Brain microvascular endothelial cell (primary cell): ENCODE data around the gene TBC1D20.
"Not testable (repeated sequence)": the region's sequence is repeated elsewhere in the genome, so short reads cannot be mapped to it uniquely, and the experiment has no call there.

Experiments used
- DNase-seq: peaks from one replicate; pipeline ENCODE4 v3.0.0-alpha.2; 2020
- H3K27ac ChIP-seq: fragments of 250-450 bp; sonication (Bioruptor Pico); 2 replicates; pipeline ENCODE4 v1.5.1; 2020; ENCODE audit warnings: mild to moderate bottlenecking, moderate library complexity
- H3K27me3 ChIP-seq: fragments of 250-450 bp; sonication (Bioruptor Pico); replicated peaks from 2 replicates; pipeline ENCODE4 v1.5.1; 2020; ENCODE audit warnings: mild to moderate bottlenecking
- H3K36me3 ChIP-seq: fragments of 250-450 bp; sonication (Bioruptor Pico); replicated peaks from 2 replicates; pipeline ENCODE4 v1.5.1; 2020; ENCODE audit warnings: mild to moderate bottlenecking
- H3K4me3 ChIP-seq: 2 replicates; pipeline ENCODE4 v1.5.1; 2011; ENCODE audit warnings: low read depth, mild to moderate bottlenecking, control low read depth, low read length, moderate library complexity
- in situ Hi-C: cut with HindIII; loops from 2 replicates; pipeline ENCODE4 v1.10.0; 2017; ENCODE audit warnings: low sequenced_read_pairs, low pct_ligation_motif_present
- TF ChIP-seq, protein P1 (sequence below): IDR thresholded peaks from 2 replicates; pipeline ENCODE4 v1.5.1; 2011; ENCODE audit warnings: low read depth, mild to moderate bottlenecking, moderate library complexity, low read length, control low read depth, inconsistent platforms; ENCODE audit errors: missing control alignments

The TBC1D20 gene

GRCh38 chr20:478010-478948 lies 15.9 kb upstream of the TBC1D20 start:
- Histone ChIP-seq H3K36me3 (peaks cover 26% of the 10 kb centered on the region), H3K27ac (peak overlapping the region; percentile 12), H3K4me3 (no peak overlapping the region), H3K27me3 (no peaks in the 10 kb centered on the region)
- TF ChIP-seq, protein P1, sequence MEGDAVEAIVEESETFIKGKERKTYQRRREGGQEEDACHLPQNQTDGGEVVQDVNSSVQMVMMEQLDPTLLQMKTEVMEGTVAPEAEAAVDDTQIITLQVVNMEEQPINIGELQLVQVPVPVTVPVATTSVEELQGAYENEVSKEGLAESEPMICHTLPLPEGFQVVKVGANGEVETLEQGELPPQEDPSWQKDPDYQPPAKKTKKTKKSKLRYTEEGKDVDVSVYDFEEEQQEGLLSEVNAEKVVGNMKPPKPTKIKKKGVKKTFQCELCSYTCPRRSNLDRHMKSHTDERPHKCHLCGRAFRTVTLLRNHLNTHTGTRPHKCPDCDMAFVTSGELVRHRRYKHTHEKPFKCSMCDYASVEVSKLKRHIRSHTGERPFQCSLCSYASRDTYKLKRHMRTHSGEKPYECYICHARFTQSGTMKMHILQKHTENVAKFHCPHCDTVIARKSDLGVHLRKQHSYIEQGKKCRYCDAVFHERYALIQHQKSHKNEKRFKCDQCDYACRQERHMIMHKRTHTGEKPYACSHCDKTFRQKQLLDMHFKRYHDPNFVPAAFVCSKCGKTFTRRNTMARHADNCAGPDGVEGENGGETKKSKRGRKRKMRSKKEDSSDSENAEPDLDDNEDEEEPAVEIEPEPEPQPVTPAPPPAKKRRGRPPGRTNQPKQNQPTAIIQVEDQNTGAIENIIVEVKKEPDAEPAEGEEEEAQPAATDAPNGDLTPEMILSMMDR, result no peak
- in situ Hi-C loops, result no loop called here
- peak; percentile 33 for DNase-seq

DNA sequence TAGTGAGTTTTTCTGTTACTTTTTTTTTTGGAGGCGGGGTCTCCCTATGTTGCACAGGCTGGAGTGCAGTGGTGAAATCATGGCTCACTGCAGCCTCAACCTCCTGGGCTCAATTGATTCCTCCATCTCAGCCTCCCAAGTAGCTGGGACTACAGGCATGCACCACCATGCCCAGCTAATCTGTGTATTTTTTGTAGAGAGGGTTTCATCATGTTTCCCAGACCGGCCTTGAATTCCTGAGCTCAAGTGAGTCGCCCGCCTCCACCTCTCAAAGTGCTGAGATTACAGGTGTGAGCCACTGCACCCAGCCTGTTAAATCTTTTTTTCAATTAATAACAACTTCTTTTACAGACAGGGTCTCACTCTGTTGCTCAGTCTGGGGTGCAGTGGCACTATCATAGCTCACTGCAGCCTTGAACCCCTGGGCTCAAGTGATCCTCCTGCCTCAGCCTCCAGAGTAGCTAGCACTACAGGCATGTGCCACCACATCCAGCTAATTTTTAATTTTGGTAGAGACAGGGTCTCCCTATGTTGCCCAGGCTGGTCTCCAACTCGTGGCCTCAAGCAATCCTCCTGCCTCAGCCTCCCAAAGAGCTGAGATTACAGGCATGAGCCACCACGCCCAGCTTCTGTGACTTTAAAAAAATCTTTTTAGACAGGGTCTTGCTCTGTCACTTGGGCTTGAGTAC lies 14.4 kb upstream of the TBC1D20 start:
- in situ Hi-C loops, H3K27me3 ChIP-seq, DNase-seq, H3K4me3 ChIP-seq, H3K27ac ChIP-seq: not testable (repeated sequence)
- H3K36me3 ChIP-seq, result peaks cover 10% of the 10 kb centered on the region

DNA sequence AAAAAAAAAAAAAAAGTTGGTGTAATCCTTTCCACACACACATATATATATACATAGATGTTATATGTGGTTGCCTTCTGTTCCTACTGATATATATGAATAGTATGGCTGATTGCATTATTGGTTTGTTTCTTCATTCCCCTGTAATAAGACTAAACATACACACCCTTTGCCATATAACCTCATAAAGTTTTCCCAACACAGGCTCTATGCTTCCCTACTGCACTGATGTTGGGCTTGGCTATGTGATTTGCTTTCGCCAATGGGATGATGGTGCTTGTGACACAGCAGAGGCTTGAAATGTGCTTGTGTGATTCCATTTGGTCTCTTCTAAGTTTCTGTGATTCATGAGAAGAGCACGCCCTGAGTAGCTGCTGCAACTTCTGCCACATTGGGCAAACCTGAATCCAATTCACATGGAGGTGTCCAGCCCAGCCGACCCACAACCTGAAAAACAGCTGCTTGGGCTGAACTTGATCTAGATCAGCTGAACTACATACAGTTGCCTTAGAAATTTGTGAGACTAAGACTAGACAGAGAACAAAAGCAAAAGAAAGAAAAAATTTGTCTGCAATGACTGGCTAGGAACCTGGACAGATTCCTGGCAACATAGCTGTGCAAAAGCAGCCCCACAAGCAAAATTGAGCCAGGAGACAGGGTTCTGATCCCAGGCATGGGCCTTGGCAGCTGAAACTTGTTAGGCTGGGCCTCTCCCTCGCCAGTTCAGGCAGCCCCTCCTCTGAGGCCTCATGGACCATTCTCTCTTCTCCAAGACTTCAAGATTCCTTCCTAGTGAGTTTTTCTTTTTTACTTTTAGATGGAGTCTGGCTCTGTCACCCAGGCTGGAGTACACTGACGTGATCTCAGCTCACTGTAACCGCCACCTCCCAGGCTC lies 13.4 kb upstream of the TBC1D20 start:
- no peak overlapping the region for H3K27ac ChIP-seq
- peaks cover 9% of the 10 kb centered on the region for H3K36me3 ChIP-seq
- H3K27me3 ChIP-seq, result no peaks in the 10 kb centered on the region
- no peak for DNase-seq
- in situ Hi-C loops, result no loop called here
- TF ChIP-seq, protein P1, result no peak
- no peak overlapping the region for H3K4me3 ChIP-seq

DNA sequence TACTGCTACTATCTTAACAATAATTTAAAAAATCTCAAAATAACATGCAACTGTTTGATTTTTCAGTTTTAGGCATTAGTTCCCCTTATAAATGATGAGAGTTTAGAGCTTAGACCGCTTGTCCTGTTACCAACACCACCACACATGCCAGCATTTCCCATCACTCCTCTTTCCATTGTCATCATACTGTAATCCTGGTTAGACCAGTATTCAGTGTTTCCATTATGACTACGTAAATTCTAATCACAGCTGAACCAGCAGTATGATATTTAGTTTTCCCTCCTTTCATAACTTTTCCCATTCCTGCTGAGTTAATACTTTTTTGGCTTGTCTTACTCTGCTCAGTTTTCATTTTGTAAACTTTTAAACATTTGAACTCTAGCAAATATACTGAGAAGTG lies 12.2 kb upstream of the TBC1D20 start:
- no peak for DNase-seq
- in situ Hi-C loops, result no loop called here
- H3K27me3 ChIP-seq, result no peaks in the 10 kb centered on the region
- no peak overlapping the region for H3K27ac ChIP-seq
- no peak overlapping the region for H3K4me3 ChIP-seq
- peaks cover 6% of the 10 kb centered on the region for H3K36me3 ChIP-seq
- TF ChIP-seq, protein P1, result no peak

DNA sequence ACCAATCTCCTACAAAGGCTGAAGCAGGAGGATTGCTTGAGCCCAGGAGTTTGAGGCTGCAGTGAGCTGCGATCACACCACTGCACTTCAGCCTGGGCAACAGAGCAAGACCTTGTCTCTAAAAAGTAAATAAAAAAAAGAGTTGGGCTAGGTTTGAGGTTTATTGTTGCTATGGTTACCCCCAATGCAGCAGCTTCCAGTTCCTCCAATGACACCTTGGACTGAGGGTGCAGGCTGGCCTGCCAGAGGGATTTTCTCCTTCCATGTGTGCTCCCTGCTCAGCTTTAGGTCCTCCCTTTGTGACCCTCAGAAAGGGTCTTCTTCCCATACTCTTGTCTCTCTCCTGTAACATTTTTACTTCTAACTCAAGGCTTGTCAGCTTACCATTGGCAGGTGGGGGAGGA lies 10.6 kb upstream of the TBC1D20 start:
- H3K27me3 ChIP-seq, result no peaks in the 10 kb centered on the region
- peaks cover 4% of the 10 kb centered on the region for H3K36me3 ChIP-seq
- no peak overlapping the region for H3K4me3 ChIP-seq
- H3K27ac ChIP-seq, result no peak overlapping the region
- no peak for DNase-seq
- TF ChIP-seq, protein P1, result no peak
- in situ Hi-C loops, result no loop called here
